Hypothalamus (tissue), 51 donors: ENCODE results near the gene FLT4.
"Not testable (repeated sequence)": the region's sequence is repeated elsewhere in the genome, so short reads cannot be mapped to it uniquely, and the experiment has no call there.

ENCODE experiments used
- DNase-seq, 51 donors: peaks; one replicate each; lab custom pipeline; 2025; lab: John Stamatoyannopoulos, UW

The FLT4 gene

GRCh38 chr5:180670586-180671359 is 21.4 kb upstream of the FLT4 start:
- peak in 34 of 51 donors; percentile 2 to 68 (median 36) for DNase-seq

- DNase-seq: no peak
Measured at GRCh38 chr5:180670157-180670556, 20.8 kb upstream of the FLT4 start.

GRCh38 chr5:180669661-180670060 is 20.3 kb upstream of the FLT4 start:
- no peak for DNase-seq

GRCh38 chr5:180668835-180669596 is 19.6 kb upstream of the FLT4 start:
- no peak for DNase-seq

- no peak for DNase-seq
Measured at GRCh38 chr5:180666812-180667211, 17.4 kb upstream of the FLT4 start.

- no peak for DNase-seq
Measured at GRCh38 chr5:180665682-180666404, 16.4 kb upstream of the FLT4 start.

GRCh38 chr5:180658774-180659564 is 9.6 kb upstream of the FLT4 start:
- no peak for DNase-seq

- DNase-seq: not testable (repeated sequence)
Measured at GRCh38 chr5:180655243-180655642, 5.8 kb upstream of the FLT4 start.

GRCh38 chr5:180652771-180653170 is 3.4 kb upstream of the FLT4 start:
- no peak for DNase-seq

GRCh38 chr5:180652346-180652745 is 2.9 kb upstream of the FLT4 start:
- no peak for DNase-seq

- no peak for DNase-seq
Measured at GRCh38 chr5:180648658-180649296, 623 bp downstream of the FLT4 start.

GRCh38 chr5:180647941-180648500 is 1.4 kb downstream of the FLT4 start:
- DNase-seq: no peak

- no peak for DNase-seq
Measured at GRCh38 chr5:180647465-180647864, 1.9 kb downstream of the FLT4 start.

- DNase-seq: no peak
Measured at GRCh38 chr5:180646963-180647305, 2.5 kb downstream of the FLT4 start.

- DNase-seq: no peak
Measured at GRCh38 chr5:180646289-180646962, 3.0 kb downstream of the FLT4 start.

- DNase-seq: no peak
Measured at GRCh38 chr5:180645274-180646204, 3.9 kb downstream of the FLT4 start.

- DNase-seq: no peak
Measured at GRCh38 chr5:180644825-180645273, 4.6 kb downstream of the FLT4 start.
